ENCODE results near the gene BRD3OS. TPM values are rescaled to one million over a fixed set of nuclear protein-coding genes. Genes with fewer than 3 reads are reported as not detected.

Gene BRD3OS
- total and polyA plus RNA-seq, 2 donors (not counting 3 experiments of a cell fraction or from before 2014, with no cell fraction given), result 11.9 to 15.4 TPM

DNA sequence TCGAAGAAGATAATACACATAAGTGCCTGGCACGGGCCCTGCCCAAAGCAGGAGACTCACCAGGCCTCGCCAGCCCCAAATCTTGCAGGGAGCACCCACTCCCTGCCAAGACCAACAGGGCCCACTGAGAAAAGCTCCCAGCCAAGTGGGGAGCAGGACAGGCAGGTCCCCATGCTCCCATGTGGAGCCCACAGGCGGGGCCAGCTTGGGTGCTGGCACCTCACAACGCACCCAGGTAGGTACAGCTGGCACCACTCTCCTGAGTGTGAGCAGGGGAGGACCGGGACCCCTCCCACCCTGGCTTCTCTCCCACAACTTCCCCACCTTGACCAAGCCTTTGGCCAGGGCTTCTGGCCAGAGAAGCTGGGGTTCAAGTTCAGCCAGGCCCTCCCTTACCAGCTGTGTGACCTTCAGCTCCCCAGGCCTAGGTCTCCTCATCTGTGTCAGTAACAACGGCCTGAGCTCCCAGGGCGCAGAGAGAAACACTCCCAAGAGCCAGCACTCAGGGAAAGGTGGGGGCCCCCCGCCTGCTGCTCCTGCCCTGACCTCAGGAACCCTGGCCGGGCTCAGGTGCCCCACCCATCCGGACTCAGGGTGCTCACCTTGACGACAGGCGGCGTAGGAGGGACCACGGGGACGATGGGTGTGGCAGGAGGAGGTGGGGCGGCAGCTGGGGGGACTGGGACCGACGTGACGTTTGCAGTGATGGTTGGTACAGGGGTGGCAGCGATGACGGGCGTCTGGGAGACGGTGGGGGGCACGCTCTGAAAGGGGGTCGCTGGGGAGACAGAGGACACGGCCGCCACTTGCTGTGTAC is 24.7 kb downstream of the BRD3OS start:
- FAIRE-seq, result no peak
- Histone ChIP-seq H3K36me3 (ENCODE audit: control insufficient read depth in 2 of 2, extremely low read depth in 1 of 2, insufficient read depth in 2 of 2, low read length in 2 of 2) (peaks cover 0 to 77% of the 10 kb centered on the region in 2 experiments), H3K79me2 (ENCODE audit: control insufficient read depth, insufficient read depth, low read length) (peaks cover 12% of the 10 kb centered on the region), H3K9me1 (replicated peaks; ENCODE audit: control insufficient read depth, extremely low read depth, insufficient read depth, low read length) (no peaks in the 10 kb centered on the region), H3K4me3 (replicated peaks in 1 of 3; ENCODE audit: insufficient read depth in 1 of 3, low read depth in 1 of 3, low read length in 3 of 3) (no peak overlapping the region), H3K4me2 (ENCODE audit: insufficient read depth, low read length) (no peak overlapping the region), H4K20me1 (replicated peaks; ENCODE audit: control insufficient read depth, extremely low read depth, insufficient read depth, low read length) (no peaks in the 10 kb centered on the region), H3K4me1 (ENCODE audit: control insufficient read depth, extremely low read depth, insufficient read depth, low read length) (no peaks in the 10 kb centered on the region), H3K9ac (replicated peaks; ENCODE audit: extremely low read depth, insufficient read depth, low read length) (no peak overlapping the region), H3K27me3 (ENCODE audit: control insufficient read depth in 2 of 2, insufficient read depth in 2 of 2, low read length in 2 of 2) (no peaks in the 10 kb centered on the region), H3K27ac (ENCODE audit: insufficient read depth, low read depth, low read length) (no peak overlapping the region), H3K9me3 (replicated peaks; ENCODE audit: control insufficient read depth, insufficient read depth, low read length) (no peaks in the 10 kb centered on the region), H2AFZ (ENCODE audit: low read depth, low read length) (no peak overlapping the region)
- no TSS peak for BruUV-seq (replicated peaks)
- POLR2A ChIA-PET, result no interaction called here
- DNase-seq (ENCODE audit: low read depth, low spot score), result no peak
- CTCF ChIA-PET, result no interaction called here
- dilution Hi-C loops (cut with MboI; ENCODE audit: extremely low pct_ligation_motif_present, low sequenced_read_pairs), result no loop called here
- intact Hi-C loops (cut with micrococcal nuclease), result loop anchor here (10.0 kb wide), 1 partner anchor 335 kb away; no protein-coding TSS in a partner anchor
- TF ChIP-seq, protein P1, sequence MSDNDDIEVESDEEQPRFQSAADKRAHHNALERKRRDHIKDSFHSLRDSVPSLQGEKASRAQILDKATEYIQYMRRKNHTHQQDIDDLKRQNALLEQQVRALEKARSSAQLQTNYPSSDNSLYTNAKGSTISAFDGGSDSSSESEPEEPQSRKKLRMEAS (IDR thresholded peaks at IDR 0.05; ENCODE audit: insufficient read depth, insufficient read length), result no peak
- no peak for TF ChIP-seq MYC (IDR thresholded peaks at IDR 0.05; ENCODE audit: low read depth, low read length)
- TF ChIP-seq FOS (IDR thresholded peaks at IDR 0.05; ENCODE audit: borderline replicate concordance, insufficient read depth, low read length), result no peak
- TF ChIP-seq JUN (IDR thresholded peaks at IDR 0.05; ENCODE audit: borderline replicate concordance, insufficient read depth, insufficient read length, low read depth), result no peak
- TF ChIP-seq, protein P2, sequence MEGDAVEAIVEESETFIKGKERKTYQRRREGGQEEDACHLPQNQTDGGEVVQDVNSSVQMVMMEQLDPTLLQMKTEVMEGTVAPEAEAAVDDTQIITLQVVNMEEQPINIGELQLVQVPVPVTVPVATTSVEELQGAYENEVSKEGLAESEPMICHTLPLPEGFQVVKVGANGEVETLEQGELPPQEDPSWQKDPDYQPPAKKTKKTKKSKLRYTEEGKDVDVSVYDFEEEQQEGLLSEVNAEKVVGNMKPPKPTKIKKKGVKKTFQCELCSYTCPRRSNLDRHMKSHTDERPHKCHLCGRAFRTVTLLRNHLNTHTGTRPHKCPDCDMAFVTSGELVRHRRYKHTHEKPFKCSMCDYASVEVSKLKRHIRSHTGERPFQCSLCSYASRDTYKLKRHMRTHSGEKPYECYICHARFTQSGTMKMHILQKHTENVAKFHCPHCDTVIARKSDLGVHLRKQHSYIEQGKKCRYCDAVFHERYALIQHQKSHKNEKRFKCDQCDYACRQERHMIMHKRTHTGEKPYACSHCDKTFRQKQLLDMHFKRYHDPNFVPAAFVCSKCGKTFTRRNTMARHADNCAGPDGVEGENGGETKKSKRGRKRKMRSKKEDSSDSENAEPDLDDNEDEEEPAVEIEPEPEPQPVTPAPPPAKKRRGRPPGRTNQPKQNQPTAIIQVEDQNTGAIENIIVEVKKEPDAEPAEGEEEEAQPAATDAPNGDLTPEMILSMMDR (IDR thresholded peaks at IDR 0.05; ENCODE audit: extremely low read depth in 1 of 2, insufficient read depth in 1 of 2, low read depth in 1 of 2, low read length in 2 of 2), result no peak
